HepG2 (cell line): Measurements from ENCODE around the gene P3H4.

Experiments used
- CC2D1A ChIP-seq: sonication (generic); formaldehyde crosslinking; IDR thresholded peaks from 2 replicates; pipeline ENCODE4 v1.8.1; 2023; ENCODE audit warnings: mild to moderate bottlenecking, missing genetic modification reagents
- CTCF ChIP-seq: sonication (generic); formaldehyde crosslinking; IDR thresholded peaks from 2 replicates; pipeline ENCODE4 v1.5.0; 2020; ENCODE audit warnings: mild to moderate bottlenecking, missing genetic modification reagents, moderate library complexity
- GATA4 ChIP-seq: sonication (generic); IDR thresholded peaks from 2 replicates; pipeline ENCODE4 v1.6.1; 2016; ENCODE audit warnings: antibody characterized with exemption, low read depth, borderline replicate concordance
- JUN ChIP-seq: sonication (generic); formaldehyde crosslinking; IDR thresholded peaks from 2 replicates; pipeline ENCODE4 v1.4.0; 2020; ENCODE audit warnings: mild to moderate bottlenecking, missing genetic modification reagents
- JUNB ChIP-seq: sonication (generic); formaldehyde crosslinking; IDR thresholded peaks from 2 replicates; pipeline ENCODE4 v1.8.0; 2022; ENCODE audit warnings: missing genetic modification reagents, mild to moderate bottlenecking, borderline replicate concordance
- MAX ChIP-seq: IDR thresholded peaks from 2 replicates; pipeline ENCODE4 v1.6.1; 2012; ENCODE audit warnings: inconsistent platforms
- NBN ChIP-seq: fragments of 450-650 bp; conservative IDR thresholded peaks from 2 replicates; pipeline ENCODE4 v1.6.1; 2017
- POLR2AphosphoS5 ChIP-seq: IDR thresholded peaks from 2 replicates; pipeline ENCODE4 v1.6.1; 2012; ENCODE audit warnings: low read depth, low read length
- SP4 ChIP-seq: sonication (generic); formaldehyde crosslinking; IDR thresholded peaks from 2 replicates; pipeline ENCODE4 v1.8.1; 2023; ENCODE audit warnings: mild to moderate bottlenecking, missing genetic modification reagents
- ZFP36L2 ChIP-seq: sonication (generic); formaldehyde crosslinking; IDR thresholded peaks from 2 replicates; pipeline ENCODE4 v1.4.0; 2020; ENCODE audit warnings: missing genetic modification reagents
- ZNF414 ChIP-seq: sonication (generic); formaldehyde crosslinking; IDR thresholded peaks from 2 replicates; pipeline ENCODE4 v1.5.0; 2020; ENCODE audit warnings: missing genetic modification reagents

DNA sequence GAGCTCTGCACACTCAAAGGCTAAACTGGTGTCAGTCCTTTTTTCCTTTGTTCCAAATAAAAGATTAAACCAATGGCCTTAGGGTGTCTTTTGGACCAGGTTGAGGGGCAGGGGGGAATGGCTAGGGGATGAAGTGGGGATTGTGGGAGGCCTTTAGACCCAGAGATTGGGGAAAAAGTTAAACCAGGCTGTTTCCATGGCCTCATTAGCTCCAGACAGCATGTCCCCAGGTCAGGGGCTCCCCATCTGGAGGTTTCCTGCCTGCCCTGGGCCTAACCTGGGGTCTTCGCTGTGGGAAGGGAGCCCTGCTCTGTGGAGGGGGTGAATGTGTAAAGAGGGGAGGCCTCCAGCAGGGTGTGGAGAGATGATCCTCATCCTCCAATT lies 11.4 kb upstream of the P3H4 start:
- TF ChIP-seq POLR2AphosphoS5 (no peak), JUNB (CRISPR knock-in tag) (no peak), JUN (CRISPR knock-in tag) (no peak), ZFP36L2 (no peak), CTCF (CRISPR knock-in tag) (no peak), SP4 (CRISPR knock-in tag) (no peak), ZNF414 (CRISPR knock-in tag) (no peak), GATA4 (no peak), NBN (no peak), CC2D1A (CRISPR knock-in tag) (no peak), MAX (no peak)
